CD4-positive, alpha-beta T cell treated with Interleukin-6 at 100 ng/mL for 8 hours (primary cell): ENCODE data around the gene NADK.
"Not testable (repeated sequence)": the region's sequence is repeated elsewhere in the genome, so short reads cannot be mapped to it uniquely, and the experiment has no call there.

Experiments
- DNase-seq: peaks from one replicate; pipeline ENCODE4 v3.0.0-alpha.2; 2020; ENCODE audit warnings: mixed read lengths, low spot score

Gene NADK

GRCh38 chr1:1704284-1704957 is 73.8 kb downstream of the NADK start:
- not testable (repeated sequence) for DNase-seq

GRCh38 chr1:1703796-1704195 is 74.5 kb downstream of the NADK start:
- DNase-seq: no peak

DNA sequence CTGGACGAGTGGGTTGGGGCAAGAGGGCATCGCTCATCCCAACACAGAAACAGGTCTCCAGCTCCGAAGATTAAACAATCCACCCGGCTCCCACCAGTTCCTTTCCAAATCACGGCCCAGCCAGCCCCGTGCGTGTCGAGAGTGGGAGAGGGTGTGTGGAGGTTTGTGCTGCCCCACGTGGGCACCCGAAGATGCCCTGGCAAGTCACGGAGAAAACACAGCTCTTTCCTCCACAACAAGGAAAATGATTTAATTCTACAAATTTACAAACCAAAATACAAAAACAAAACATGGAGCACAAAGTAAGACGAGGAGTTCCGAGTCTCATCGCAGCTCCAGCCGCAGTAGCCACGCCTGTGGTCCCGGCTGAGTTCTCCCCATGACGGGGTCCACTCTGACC is 75.8 kb downstream of the NADK start:
- not testable (repeated sequence) for DNase-seq
